AG04450 (cell line): Measurements from ENCODE around the gene TMEFF2. TPM values are rescaled to one million over a fixed set of nuclear protein-coding genes. Genes with fewer than 3 reads are reported as not detected.
"Not testable (repeated sequence)": the region's sequence is repeated elsewhere in the genome, so short reads cannot be mapped to it uniquely, and the experiment has no call there.

ENCODE experiments used
- CTCF ChIA-PET: fragments of 300-600, 350-600 bp; formaldehyde crosslinking; extraction: SDS; loops from one replicate; lab custom pipeline; 2022; ENCODE audit warnings: antibody characterized with exemption, inconsistent platforms; lab: Charles Lee
- POLR2A ChIA-PET: fragments of 350-600 bp; formaldehyde crosslinking; extraction: SDS; loops from one replicate; lab custom pipeline; 2021; ENCODE audit warnings: antibody characterized with exemption, inconsistent platforms; lab: Yijun Ruan, JAX
- DNase-seq: peaks from one replicate; pipeline ENCODE4 v3.0.0-alpha.2; 2011; ENCODE audit warnings: low read depth, low spot score
- H3K27ac ChIP-seq: one replicate; pipeline ENCODE4 v1.5.1; 2012; ENCODE audit warnings: low read depth, low read length, control low read depth
- H3K27me3 ChIP-seq: one replicate; pipeline ENCODE4 v1.6.0; 2012; ENCODE audit warnings: low read length; ENCODE audit not compliant: control insufficient read depth, insufficient read depth
- H3K4me3 ChIP-seq: 2 replicates; pipeline ENCODE4 v1.5.1; 2011; ENCODE audit warnings: mild to moderate bottlenecking, low read depth, low read length, control low read depth
- H3K9me3 ChIP-seq: 2 replicates; pipeline ENCODE4 v1.5.1; 2012; ENCODE audit warnings: low read length; ENCODE audit not compliant: control insufficient read depth, insufficient read depth
- CTCF ChIP-seq: IDR thresholded peaks from 2 replicates; pipeline ENCODE4 v1.5.1; 2011; ENCODE audit warnings: low read depth, low read length, control low read depth, inconsistent platforms
- polyA plus RNA-seq: library from polyadenylated mRNA; depleted of rRNA; stranded (reverse); fragments of >200 nt; gene quantifications from 2 replicates; pipeline ENCODE4 v1.2.3, GENCODE V29; 2011

The TMEFF2 gene
- polyA plus RNA-seq, 1 experiment, result 4.1 TPM

GRCh38 chr2:192140236-192140839, 54.4 kb downstream of the TMEFF2 start:
- Histone ChIP-seq H3K4me3 (no peak overlapping the region), H3K27ac (no peak overlapping the region), H3K27me3 (no peaks in the 10 kb centered on the region), H3K9me3 (no peaks in the 10 kb centered on the region)
- ChIA-PET CTCF (interaction anchor here (1.1 to 3.8 kb wide), 2 partner anchors 22 to 328 kb away, joined by 4 to 19 read pairs; no protein-coding TSS in a partner anchor), POLR2A (no interaction called here)
- DNase-seq, result no peak
- no peak for TF ChIP-seq CTCF

DNA sequence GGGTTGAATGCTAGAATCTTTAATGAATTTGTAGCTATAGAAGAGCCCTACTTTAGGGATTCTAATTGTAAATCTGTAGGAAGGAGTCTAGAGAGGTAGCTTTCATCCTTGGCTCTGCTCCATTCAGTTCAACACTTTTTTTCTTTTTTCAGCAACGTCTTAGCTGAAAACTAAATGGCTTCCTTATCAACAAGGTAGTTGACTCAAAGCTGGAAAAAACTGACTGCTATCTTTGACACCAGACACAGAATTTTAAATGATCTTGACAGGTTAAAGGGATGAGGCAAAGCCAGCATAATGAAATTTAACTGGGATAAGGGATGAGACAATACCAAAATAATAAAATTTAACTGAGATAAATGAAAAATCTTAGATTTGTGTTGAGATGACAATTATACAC, 54.9 kb downstream of the TMEFF2 start:
- CTCF ChIA-PET, result interaction anchor here (1.1 to 3.8 kb wide), 2 partner anchors 23 to 328 kb away, joined by 4 to 19 read pairs; no protein-coding TSS in a partner anchor
- no peak overlapping the region for H3K4me3 ChIP-seq
- POLR2A ChIA-PET, result no interaction called here
- no peaks in the 10 kb centered on the region for H3K27me3 ChIP-seq
- TF ChIP-seq CTCF, result no peak
- no peak overlapping the region for H3K27ac ChIP-seq
- no peaks in the 10 kb centered on the region for H3K9me3 ChIP-seq
- DNase-seq, result no peak

GRCh38 chr2:192137451-192137850, 57.3 kb downstream of the TMEFF2 start:
- Histone ChIP-seq H3K4me3 (no peak overlapping the region), H3K27ac (no peak overlapping the region), H3K27me3 (no peaks in the 10 kb centered on the region), H3K9me3 (no peaks in the 10 kb centered on the region)
- CTCF ChIA-PET, result no interaction called here
- POLR2A ChIA-PET, result no interaction called here
- no peak for DNase-seq
- TF ChIP-seq CTCF, result no peak

DNA sequence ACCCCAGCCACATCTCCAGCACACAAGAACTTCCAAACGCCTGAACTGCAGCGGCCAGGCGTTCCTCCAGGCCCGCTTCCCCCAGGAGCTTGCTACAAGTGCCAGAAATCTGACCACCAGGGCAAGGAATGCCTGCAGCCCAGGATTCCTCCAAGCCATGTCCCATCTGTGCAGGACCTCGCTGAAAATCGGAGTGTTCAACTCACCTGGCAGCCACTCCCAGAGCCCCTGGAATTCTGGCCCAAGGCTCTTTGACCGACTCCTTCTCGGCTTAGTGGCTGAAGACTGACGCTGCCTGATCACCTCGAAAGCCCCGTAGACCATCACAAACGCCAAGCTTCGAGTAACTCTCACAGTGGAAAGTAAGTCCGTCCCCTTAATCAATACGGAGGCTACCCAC, 62.1 kb downstream of the TMEFF2 start:
- DNase-seq, H3K27ac ChIP-seq, POLR2A ChIA-PET, H3K27me3 ChIP-seq, H3K9me3 ChIP-seq, H3K4me3 ChIP-seq, CTCF ChIA-PET: not testable (repeated sequence)

DNA sequence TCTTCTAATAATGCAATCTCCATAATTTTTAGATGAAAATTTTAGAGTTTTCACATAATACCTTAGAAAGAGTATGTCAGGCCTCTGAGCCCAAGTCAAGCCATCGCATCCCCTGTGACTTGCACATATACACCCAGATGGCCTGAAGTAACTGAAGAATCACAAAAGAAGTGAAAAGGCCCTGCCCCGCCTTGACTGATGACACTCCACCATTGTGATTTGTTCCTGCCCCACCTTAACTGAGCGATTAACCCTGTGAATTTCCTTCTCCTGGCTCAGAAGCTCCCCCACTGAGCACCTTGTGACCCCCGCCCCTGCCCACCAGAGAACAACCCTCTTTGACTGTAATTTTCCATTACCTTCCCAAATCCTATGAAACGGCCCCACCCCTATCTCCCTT, 64.4 kb downstream of the TMEFF2 start:
- CTCF ChIA-PET, POLR2A ChIA-PET, H3K27ac ChIP-seq, H3K27me3 ChIP-seq, DNase-seq, H3K9me3 ChIP-seq, H3K4me3 ChIP-seq: not testable (repeated sequence)

DNA sequence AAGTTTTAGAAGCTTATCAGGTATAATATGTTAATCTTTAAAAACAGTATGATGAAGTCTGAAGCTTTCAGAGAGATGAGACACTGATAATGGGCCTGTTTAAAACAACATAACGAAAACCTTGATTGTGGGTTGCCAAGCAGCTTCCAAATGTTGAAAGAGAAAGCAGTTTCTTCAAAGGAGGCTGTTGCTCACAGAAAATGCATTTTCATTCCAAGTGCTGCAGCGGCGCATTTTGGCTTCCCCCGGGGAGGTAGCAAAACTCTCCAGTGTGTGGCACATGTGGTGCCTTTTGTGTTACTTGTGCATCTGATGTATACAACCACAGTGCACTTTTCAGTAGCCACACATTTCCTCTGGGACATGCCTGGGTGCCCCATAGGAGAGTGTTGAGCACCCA, 66.1 kb downstream of the TMEFF2 start:
- Histone ChIP-seq H3K4me3 (no peak overlapping the region), H3K27me3 (no peaks in the 10 kb centered on the region), H3K9me3 (no peaks in the 10 kb centered on the region), H3K27ac (no peak overlapping the region)
- DNase-seq, result no peak
- TF ChIP-seq CTCF, result no peak
- ChIA-PET POLR2A (no interaction called here), CTCF (interaction anchor here (0.7 to 1.6 kb wide), 2 partner anchors 20 to 528 kb away, joined by 3 read pairs; no protein-coding TSS in a partner anchor)
